Trophoblast cell (in vitro differentiated cells and primary cell): ENCODE measurements around the gene MAN1A1.

Experiments used
- DNase-seq, 2 donors: peaks; one replicate each; pipeline ENCODE4 v3.0.0-alpha.2; 2016
- H2AFZ ChIP-seq: 2 replicates; pipeline ENCODE4 v1.6.1; 2013; ENCODE audit warnings: low read length, moderate library complexity, mild to moderate bottlenecking; ENCODE audit not compliant: insufficient read depth, poor library complexity
- H2AK5ac ChIP-seq: 2 replicates; pipeline ENCODE4 v1.6.1; 2013; ENCODE audit warnings: mild to moderate bottlenecking, low read length
- H2BK120ac ChIP-seq: 2 replicates; pipeline ENCODE4 v1.6.1; 2013; ENCODE audit warnings: low read length, mild to moderate bottlenecking, moderate library complexity; ENCODE audit not compliant: insufficient read depth, poor library complexity
- H2BK12ac ChIP-seq: 2 replicates; pipeline ENCODE4 v1.6.1; 2013; ENCODE audit warnings: mild to moderate bottlenecking, low read length, moderate library complexity
- H2BK5ac ChIP-seq: 2 replicates; pipeline ENCODE4 v1.6.1; 2013; ENCODE audit warnings: low read length, low read depth, moderate library complexity, mild to moderate bottlenecking; ENCODE audit not compliant: poor library complexity
- H3K14ac ChIP-seq: 2 replicates; pipeline ENCODE4 v1.6.1; 2013; ENCODE audit warnings: mild to moderate bottlenecking, low read length
- H3K18ac ChIP-seq: 2 replicates; pipeline ENCODE4 v1.6.1; 2013; ENCODE audit warnings: mild to moderate bottlenecking, low read length
- H3K23ac ChIP-seq: 2 replicates; pipeline ENCODE4 v1.6.1; 2013; ENCODE audit warnings: low read length
- H3K27ac ChIP-seq: 2 replicates; pipeline ENCODE4 v1.5.1; 2013; ENCODE audit warnings: low read depth, mild to moderate bottlenecking, inconsistent platforms, low read length, moderate library complexity
- H3K27me3 ChIP-seq: 2 replicates; pipeline ENCODE4 v1.6.1; 2013; ENCODE audit warnings: inconsistent platforms, mild to moderate bottlenecking, low read length, moderate library complexity; ENCODE audit not compliant: insufficient read depth
- H3K36me3 ChIP-seq, 2 experiments: 1 replicate in 1 of 2; 2 replicates in 1 of 2; pipeline ENCODE4 v1.6.1; 2013; ENCODE audit warnings: low read length in 2 of 2, mild to moderate bottlenecking in 2 of 2, moderate library complexity in 1 of 2; ENCODE audit not compliant: insufficient read depth in 2 of 2, control insufficient read depth in 1 of 2
- H3K4ac ChIP-seq: 2 replicates; pipeline ENCODE4 v1.6.1; 2013; ENCODE audit warnings: low read depth, mild to moderate bottlenecking, low read length, moderate library complexity
- H3K4me1 ChIP-seq, 2 experiments: 1 replicate in 1 of 2; 2 replicates in 1 of 2; pipeline ENCODE4 v1.6.1; 2013; ENCODE audit warnings: low read length in 2 of 2, mild to moderate bottlenecking in 2 of 2, moderate library complexity in 1 of 2; ENCODE audit not compliant: insufficient read depth in 2 of 2, control insufficient read depth in 1 of 2
- H3K4me2 ChIP-seq: 2 replicates; pipeline ENCODE4 v1.6.1; 2013; ENCODE audit warnings: inconsistent platforms, mild to moderate bottlenecking, low read length, moderate library complexity
- H3K4me3 ChIP-seq: 2 replicates; pipeline ENCODE4 v1.5.1; 2013; ENCODE audit warnings: mild to moderate bottlenecking, low read depth, low read length, inconsistent platforms
- H3K79me1 ChIP-seq: one replicate; pipeline ENCODE4 v1.6.1; 2013; ENCODE audit warnings: low read length
- H3K79me2 ChIP-seq: 2 replicates; pipeline ENCODE4 v1.6.1; 2013; ENCODE audit warnings: low read length, mild to moderate bottlenecking; ENCODE audit not compliant: control insufficient read depth, insufficient read depth, poor library complexity
- H3K9ac ChIP-seq: 2 replicates; pipeline ENCODE4 v1.6.1; 2013; ENCODE audit warnings: mild to moderate bottlenecking, low read length
- H3K9me3 ChIP-seq: 2 replicates; pipeline ENCODE4 v1.6.1; 2013; ENCODE audit warnings: low read depth, mild to moderate bottlenecking, control low read depth, inconsistent platforms, low read length; ENCODE audit not compliant: insufficient read depth
- H4K12ac ChIP-seq: 2 replicates; pipeline ENCODE4 v1.6.1; 2013; ENCODE audit warnings: low read depth, mild to moderate bottlenecking, low read length, moderate library complexity
- H4K8ac ChIP-seq: 2 replicates; pipeline ENCODE4 v1.6.1; 2013; ENCODE audit warnings: low read depth, mild to moderate bottlenecking, low read length, moderate library complexity
- H4K91ac ChIP-seq: one replicate; pipeline ENCODE4 v1.6.1; 2013; ENCODE audit warnings: low read depth, mild to moderate bottlenecking, low read length, moderate library complexity
- WGBS: extraction: QIAGEN DNeasy Blood & Tissue Kit; methylation state at CpG from one replicate; pipeline ENCODE4 v1.1.7; 2013; ENCODE audit warnings: missing lambda C conversion rate; ENCODE audit not compliant: insufficient read length, insufficient coverage; ENCODE audit errors: extremely low coverage; 5-methylcytosine and 5-hydroxymethylcytosine counted together

The MAN1A1 gene

DNA sequence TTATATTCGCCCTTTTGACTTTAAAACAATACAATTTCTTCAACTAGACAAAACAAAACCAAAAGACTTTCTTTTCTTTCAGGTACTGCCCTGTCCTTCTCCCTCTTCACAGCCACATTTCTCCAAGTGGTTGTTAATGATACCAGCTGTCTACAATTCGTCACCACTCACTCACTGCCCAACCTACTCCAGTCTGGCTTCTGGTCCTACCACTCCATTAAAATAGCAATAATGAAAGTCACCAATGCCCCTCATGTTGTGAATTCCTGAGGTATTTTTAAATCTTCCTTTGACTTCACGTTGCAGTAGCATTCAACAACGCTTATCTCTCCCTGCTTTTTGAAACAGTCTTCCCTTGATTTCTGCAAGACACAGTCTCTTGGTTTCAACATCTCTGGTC, 11.6 kb upstream of the MAN1A1 start:
- no peak overlapping the region for H3K4me2 ChIP-seq
- no peak overlapping the region for H3K23ac ChIP-seq
- H3K9me3 ChIP-seq = no peaks in the 10 kb centered on the region
- H3K27ac ChIP-seq = no peak overlapping the region
- H2BK5ac ChIP-seq = no peak overlapping the region
- H4K91ac ChIP-seq = no peak overlapping the region
- no peak overlapping the region for H3K4ac ChIP-seq
- no peak overlapping the region for H2BK120ac ChIP-seq
- H3K36me3 ChIP-seq = no peaks in the 10 kb centered on the region
- H3K14ac ChIP-seq = no peak overlapping the region
- no peak overlapping the region for H3K4me3 ChIP-seq
- peak; percentile 52 to 84 for DNase-seq
- H3K79me1 ChIP-seq = no peaks in the 10 kb centered on the region
- H3K79me2 ChIP-seq = no peaks in the 10 kb centered on the region
- H2AFZ ChIP-seq = no peak overlapping the region
- H3K4me1 ChIP-seq = peaks cover 0 to 3% of the 10 kb centered on the region in 2 experiments
- H3K9ac ChIP-seq = no peak overlapping the region
- H3K27me3 ChIP-seq = no peaks in the 10 kb centered on the region
- H2BK12ac ChIP-seq = no peak overlapping the region
- no peak overlapping the region for H2AK5ac ChIP-seq
- 100% methylated on average over 1 of the region's 4 CpGs for WGBS
- H3K18ac ChIP-seq = no peak overlapping the region
- H4K8ac ChIP-seq = no peak overlapping the region
- no peak overlapping the region for H4K12ac ChIP-seq

DNA sequence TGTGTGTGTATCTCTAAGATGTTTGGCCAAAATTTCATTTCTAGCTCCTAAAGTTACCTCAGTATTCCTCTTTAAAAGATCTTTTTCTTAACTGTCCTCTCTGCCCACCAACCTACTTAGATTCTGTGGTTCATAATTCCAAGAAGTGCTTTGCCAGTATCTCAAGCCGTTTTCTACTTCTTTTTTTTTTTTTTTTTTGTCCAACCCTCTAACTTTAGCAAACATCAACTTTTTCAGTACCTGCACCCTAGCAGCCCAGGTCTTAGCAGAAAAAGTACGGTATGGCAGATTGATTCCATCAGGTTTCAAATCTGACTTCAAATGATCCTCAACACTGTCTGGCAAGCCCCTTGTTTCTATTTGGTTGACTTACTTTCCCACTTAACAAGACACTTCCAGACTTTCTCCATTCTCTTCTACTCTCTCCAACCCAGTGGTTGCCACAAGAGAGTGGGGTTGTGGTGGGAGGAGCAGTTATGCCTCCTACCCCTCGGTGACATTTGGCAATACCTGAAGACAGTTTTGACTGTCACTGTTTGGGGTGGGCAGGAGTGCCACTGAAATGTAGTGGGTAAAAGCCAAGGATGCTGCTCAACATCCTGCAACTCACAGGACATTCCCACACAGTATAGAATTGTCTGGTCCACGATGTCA, 10.8 kb upstream of the MAN1A1 start:
- Histone ChIP-seq H2AK5ac (no peak overlapping the region), H3K14ac (no peak overlapping the region), H2BK5ac (no peak overlapping the region), H2BK120ac (no peak overlapping the region), H3K4me3 (no peak overlapping the region), H3K79me1 (no peaks in the 10 kb centered on the region), H3K27me3 (no peaks in the 10 kb centered on the region), H2AFZ (no peak overlapping the region), H3K18ac (no peak overlapping the region), H4K8ac (no peak overlapping the region), H3K4ac (no peak overlapping the region), H3K36me3 (no peaks in the 10 kb centered on the region), H3K79me2 (no peaks in the 10 kb centered on the region), H3K27ac (no peak overlapping the region), H3K9ac (no peak overlapping the region), H2BK12ac (no peak overlapping the region), H3K9me3 (no peaks in the 10 kb centered on the region), H4K91ac (no peak overlapping the region), H4K12ac (no peak overlapping the region), H3K4me2 (no peak overlapping the region), H3K4me1 (peaks cover 0 to 3% of the 10 kb centered on the region in 2 experiments), H3K23ac (no peak overlapping the region)
- DNase-seq = no peak
- no CpG with 5 or more reads among the region's 4 CpGs for WGBS

DNA sequence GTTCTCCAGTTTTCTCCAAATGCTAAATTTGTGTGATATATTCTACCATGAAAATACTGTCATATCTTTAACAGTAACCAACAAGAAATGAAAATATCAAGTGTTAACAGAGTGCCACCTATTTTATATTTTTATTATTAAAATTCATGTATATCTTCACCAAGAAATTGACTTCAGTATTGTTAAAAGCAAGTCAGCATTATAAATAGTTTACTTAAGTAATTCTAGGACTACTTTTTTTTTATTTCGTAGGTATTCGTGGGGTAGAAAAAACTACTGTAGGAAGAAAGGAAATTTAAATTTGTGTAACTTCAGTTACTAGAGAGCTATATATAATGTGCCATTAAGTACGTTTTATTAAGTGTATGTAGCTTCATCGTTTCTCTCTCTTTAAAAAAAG, 6.3 kb upstream of the MAN1A1 start:
- Histone ChIP-seq H2BK5ac (no peak overlapping the region), H2BK120ac (no peak overlapping the region), H3K4me3 (no peak overlapping the region), H2BK12ac (no peak overlapping the region), H3K4ac (no peak overlapping the region), H3K27me3 (no peaks in the 10 kb centered on the region), H3K79me2 (no peaks in the 10 kb centered on the region), H3K18ac (no peak overlapping the region), H3K9ac (no peak overlapping the region), H3K36me3 (no peaks in the 10 kb centered on the region), H3K14ac (no peak overlapping the region), H4K12ac (no peak overlapping the region), H3K23ac (no peak overlapping the region), H2AFZ (no peak overlapping the region), H3K4me2 (no peak overlapping the region), H4K8ac (no peak overlapping the region), H4K91ac (no peak overlapping the region), H2AK5ac (no peak overlapping the region), H3K27ac (no peak overlapping the region), H3K4me1 (no peaks in the 10 kb centered on the region), H3K9me3 (no peaks in the 10 kb centered on the region), H3K79me1 (no peaks in the 10 kb centered on the region)
- no CpG with 5 or more reads among the region's 4 CpGs for WGBS
- no peak for DNase-seq

DNA sequence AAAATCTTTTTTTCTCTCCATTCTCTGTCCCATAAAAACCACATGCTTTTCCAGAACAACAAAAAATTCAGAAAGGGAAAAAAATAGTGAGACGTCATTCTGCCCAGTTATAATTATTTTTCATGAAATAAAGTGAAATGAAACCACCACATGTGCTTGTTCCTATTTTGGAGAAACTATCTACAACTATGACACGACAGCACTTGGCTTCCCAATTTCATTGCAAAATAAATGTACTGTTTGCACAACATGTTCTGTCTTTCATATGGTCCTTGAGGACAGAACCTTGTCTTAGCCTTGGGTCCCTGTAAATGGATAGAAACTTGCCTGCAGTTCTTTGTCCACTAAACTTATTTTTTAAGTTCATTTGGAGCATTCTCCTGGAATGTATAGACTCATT, 5.6 kb upstream of the MAN1A1 start:
- H3K79me1 ChIP-seq = peaks cover under 1% of the 10 kb centered on the region
- no peak overlapping the region for H4K91ac ChIP-seq
- no peak overlapping the region for H4K12ac ChIP-seq
- H3K27ac ChIP-seq = no peak overlapping the region
- H2BK120ac ChIP-seq = no peak overlapping the region
- no peak overlapping the region for H3K14ac ChIP-seq
- H2AK5ac ChIP-seq = no peak overlapping the region
- no peak overlapping the region for H3K4me2 ChIP-seq
- no peak overlapping the region for H2BK5ac ChIP-seq
- H3K4me1 ChIP-seq = no peaks in the 10 kb centered on the region
- H3K23ac ChIP-seq = no peak overlapping the region
- no peak overlapping the region for H3K18ac ChIP-seq
- DNase-seq = peak in 1 of 2 donors; percentile 35
- no peaks in the 10 kb centered on the region for H3K27me3 ChIP-seq
- H4K8ac ChIP-seq = no peak overlapping the region
- no peak overlapping the region for H2BK12ac ChIP-seq
- no peak overlapping the region for H3K4me3 ChIP-seq
- WGBS = no CpG with 5 or more reads among the region's 2 CpGs
- H3K9ac ChIP-seq = no peak overlapping the region
- no peaks in the 10 kb centered on the region for H3K36me3 ChIP-seq
- H3K79me2 ChIP-seq = peaks cover under 1% of the 10 kb centered on the region
- no peak overlapping the region for H3K4ac ChIP-seq
- no peaks in the 10 kb centered on the region for H3K9me3 ChIP-seq
- H2AFZ ChIP-seq = no peak overlapping the region
